Transverse colon (tissue), 3 donors: ENCODE results near the gene CXCR6.

Experiments
- CTCF ChIP-seq, 5 experiments: fragments of 200-600 bp in 3 of 5; fragments of 450-650 bp in 2 of 5; sonication (generic) in 3 of 5; IDR thresholded peaks; 1 replicate in 2 of 5; 2 replicates in 3 of 5; pipeline ENCODE4 v1.5.1; 2016 to 2017; ENCODE audit warnings: antibody characterized with exemption in 5 of 5, inconsistent platforms in 3 of 5, mild to moderate bottlenecking in 2 of 5, moderate library complexity in 1 of 5
- POLR2A ChIP-seq: fragments of 450-650 bp; IDR thresholded peaks from one replicate; pipeline ENCODE4 v1.6.1; 2016; ENCODE audit warnings: antibody characterized with exemption, mild to moderate bottlenecking, moderate library complexity

- TF ChIP-seq CTCF (IDR thresholded peaks at IDR 0.05) (no peak), POLR2A (no peak)
Measured at GRCh38 chr3:45907769-45908705, 35.2 kb upstream of the CXCR6 start.
